Measurements from ENCODE around the gene DSTYK.

DNA sequence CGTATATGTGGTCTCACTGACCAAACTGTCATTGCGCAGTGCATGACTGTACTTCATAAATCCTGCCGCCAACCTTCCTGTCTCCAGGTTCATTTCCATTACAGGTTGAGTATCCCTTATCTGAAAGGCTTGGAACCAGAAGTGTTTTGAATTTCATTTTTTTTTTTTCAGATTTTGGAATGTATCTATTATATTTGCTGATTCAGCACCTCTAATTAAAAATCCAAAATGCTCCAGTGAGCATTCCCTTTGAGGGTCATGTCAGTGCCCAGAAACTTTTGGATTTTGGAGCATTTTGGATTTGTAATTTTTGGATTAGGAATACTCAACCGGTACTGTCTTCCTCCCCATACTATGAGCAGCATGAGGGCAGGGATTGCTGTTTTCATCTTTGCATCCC is 59.0 kb downstream of the DSTYK start:
- TF ChIP-seq POLR2AphosphoS5 (IDR thresholded peaks at IDR 0.05; ENCODE audit: borderline replicate concordance, low read depth, low read length) (no peak), EZH2 (IDR thresholded peaks at IDR 0.05) (no peak), FOXP2 (optimal IDR thresholded peaks at IDR 0.05; ENCODE audit: control extremely low read depth, extremely low read length, insufficient read depth) (no peak)

Data from SK-N-MC (cell line).